ENCODE measurements around the gene ZNF827.
A peak's percentile ranks its signal among the peaks of the same experiment; 100 is the strongest.

Gene ZNF827

GRCh38 chr4:145822581-145822980 lies 116.0 kb downstream of the ZNF827 start:
- DNase-seq = no peak

- no peak for DNase-seq
These were observed 116.4 kb downstream of the ZNF827 start for GRCh38 chr4:145822181-145822580.

GRCh38 chr4:145821766-145822165 lies 116.9 kb downstream of the ZNF827 start:
- DNase-seq = no peak

- no peak for DNase-seq
These were observed 118.2 kb downstream of the ZNF827 start for GRCh38 chr4:145820407-145820806.

- DNase-seq = no peak
These were observed 118.8 kb downstream of the ZNF827 start for GRCh38 chr4:145819853-145820181.

GRCh38 chr4:145819101-145819852 lies 119.3 kb downstream of the ZNF827 start:
- no peak for DNase-seq

- DNase-seq = no peak
These were observed 120.6 kb downstream of the ZNF827 start for GRCh38 chr4:145818011-145818410.

GRCh38 chr4:145816091-145816490 lies 122.5 kb downstream of the ZNF827 start:
- DNase-seq = peak in 1 of 5 experiments; percentile 42

GRCh38 chr4:145815626-145816025 lies 123.0 kb downstream of the ZNF827 start:
- no peak for DNase-seq

GRCh38 chr4:145815027-145815612 lies 123.5 kb downstream of the ZNF827 start:
- peak in 1 of 5 experiments; percentile 37 for DNase-seq

GRCh38 chr4:145814246-145814645 lies 124.4 kb downstream of the ZNF827 start:
- DNase-seq = no peak

GRCh38 chr4:145812919-145813318 lies 125.7 kb downstream of the ZNF827 start:
- no peak for DNase-seq

- DNase-seq = peak in 1 of 5 experiments; percentile 50
These were observed 129.6 kb downstream of the ZNF827 start for GRCh38 chr4:145808848-145809512.

- peak in 2 of 5 experiments; percentile 14 to 89 for DNase-seq
These were observed 130.5 kb downstream of the ZNF827 start for GRCh38 chr4:145808021-145808650.

- no peak for DNase-seq
These were observed 133.1 kb downstream of the ZNF827 start for GRCh38 chr4:145805490-145805889.

- no peak for DNase-seq
These were observed 134.5 kb downstream of the ZNF827 start for GRCh38 chr4:145804116-145804515.

GRCh38 chr4:145799223-145799622 lies 139.4 kb downstream of the ZNF827 start:
- DNase-seq = no peak

GRCh38 chr4:145797278-145797677 lies 141.3 kb downstream of the ZNF827 start:
- DNase-seq = no peak

- DNase-seq = no peak
These were observed 142.3 kb downstream of the ZNF827 start for GRCh38 chr4:145796346-145796745.

- no peak for DNase-seq
These were observed 143.1 kb downstream of the ZNF827 start for GRCh38 chr4:145795521-145795920.

GRCh38 chr4:145792429-145792828 lies 146.2 kb downstream of the ZNF827 start:
- DNase-seq = no peak

GRCh38 chr4:145791988-145792387 lies 146.6 kb downstream of the ZNF827 start:
- DNase-seq = no peak

- DNase-seq = no peak
These were observed 149.9 kb downstream of the ZNF827 start for GRCh38 chr4:145788755-145789154.

- no peak for DNase-seq
These were observed 151.8 kb downstream of the ZNF827 start for GRCh38 chr4:145786830-145787229.

Data from T-helper 2 cell (primary cell).